HG03442 (cell line): Measurements from ENCODE around the gene PPIP5K2.
"Not testable (repeated sequence)": the region's sequence is repeated elsewhere in the genome, so short reads cannot be mapped to it uniquely, and the experiment has no call there.

Experiments used
- ATAC-seq: cut with Tn5 transposase; IDR thresholded peaks from one replicate; pipeline ENCODE4 v1.9.1; 2021; ENCODE audit warnings: mild to moderate bottlenecking, moderate library complexity; ENCODE audit not compliant: unreplicated experiment

The PPIP5K2 gene

GRCh38 chr5:103205991-103206700 lies 86.0 kb downstream of the PPIP5K2 start:
- no peak for ATAC-seq

- no peak for ATAC-seq
These were observed 86.9 kb downstream of the PPIP5K2 start for GRCh38 chr5:103207011-103207410.

GRCh38 chr5:103207653-103208052 lies 87.6 kb downstream of the PPIP5K2 start:
- ATAC-seq: no peak

DNA sequence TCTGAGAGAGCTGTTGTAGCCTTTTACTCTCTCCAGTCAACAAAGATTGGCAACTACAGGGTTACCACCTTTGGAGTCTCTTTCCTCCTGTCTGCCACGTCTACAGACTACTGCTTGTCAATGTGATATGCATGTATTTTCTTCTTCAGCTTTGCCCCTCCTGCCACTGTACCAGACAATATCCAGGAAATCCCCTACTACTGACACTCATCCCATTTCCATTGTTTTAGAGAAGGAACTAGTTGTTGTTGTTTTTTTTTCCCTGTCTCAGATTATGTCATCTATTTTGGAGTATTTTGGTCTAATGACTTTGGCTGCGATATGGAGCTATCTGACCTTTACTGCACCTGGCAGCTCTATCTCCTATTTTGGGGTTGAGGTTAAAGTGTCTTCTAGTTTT lies 88.4 kb downstream of the PPIP5K2 start:
- ATAC-seq: no peak

DNA sequence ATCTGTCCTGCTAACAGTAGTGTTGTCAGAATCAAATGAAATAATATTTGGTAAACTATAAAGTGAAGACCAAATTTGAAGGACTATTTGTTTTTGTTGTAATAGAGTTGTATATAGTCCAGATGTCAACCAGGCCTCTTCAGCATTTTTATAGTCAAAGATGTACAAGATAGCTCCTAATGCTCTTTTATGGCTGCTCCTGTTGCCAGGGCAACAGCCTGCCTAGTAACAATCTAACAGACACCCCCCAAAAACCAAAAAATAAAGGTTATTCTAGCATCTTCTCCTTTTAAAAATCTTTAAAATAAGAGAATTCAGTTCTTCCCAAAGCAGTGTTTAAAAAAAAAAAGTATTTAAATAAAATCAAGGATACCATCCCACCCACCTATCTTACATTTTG lies 89.0 kb downstream of the PPIP5K2 start:
- ATAC-seq: no peak

DNA sequence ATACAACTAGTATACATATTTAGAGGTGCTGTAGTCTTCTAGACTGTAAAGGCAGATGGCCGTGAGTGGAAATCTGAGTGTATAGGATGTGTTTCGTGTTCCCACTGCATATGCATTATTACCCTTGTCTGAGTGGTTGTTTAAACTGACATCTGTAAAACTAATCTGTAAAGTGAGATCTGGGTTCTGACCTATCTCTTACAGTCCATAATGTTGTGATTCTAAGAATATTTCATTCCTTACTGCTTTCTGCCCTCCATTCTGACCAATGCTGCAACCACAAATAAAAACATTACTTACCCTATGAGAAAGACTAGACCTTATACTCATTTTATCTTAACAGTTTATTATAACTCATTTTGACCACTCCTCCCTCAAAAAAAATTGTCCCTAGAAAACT lies 90.9 kb downstream of the PPIP5K2 start:
- no peak for ATAC-seq

- ATAC-seq: peak; percentile 76
These were observed 91.8 kb downstream of the PPIP5K2 start for GRCh38 chr5:103211576-103212561.

DNA sequence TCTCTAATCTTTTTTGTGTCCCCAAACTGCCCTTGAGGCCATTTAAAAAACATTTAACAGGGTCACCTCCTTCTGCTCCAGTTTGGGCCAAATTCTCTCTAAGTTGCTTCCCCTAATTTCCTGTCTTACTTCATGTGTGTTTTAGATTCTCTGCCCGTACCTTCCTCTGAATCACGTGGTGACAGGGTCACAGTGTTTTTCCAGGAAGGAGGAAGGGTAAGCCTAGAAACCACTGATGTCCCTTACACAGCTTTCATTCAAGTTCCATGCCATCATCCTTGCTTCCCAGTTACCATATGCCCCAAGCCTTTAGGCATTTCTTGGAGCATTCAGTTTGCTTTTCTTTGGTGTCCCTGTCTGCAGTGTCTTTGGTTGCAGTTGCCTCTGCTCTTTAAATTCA lies 96.0 kb downstream of the PPIP5K2 start:
- no peak for ATAC-seq

- no peak for ATAC-seq
These were observed 96.6 kb downstream of the PPIP5K2 start for GRCh38 chr5:103216697-103217096.

GRCh38 chr5:103217101-103217500 lies 97.0 kb downstream of the PPIP5K2 start:
- ATAC-seq: no peak

- no peak for ATAC-seq
These were observed 98.1 kb downstream of the PPIP5K2 start for GRCh38 chr5:103218164-103218563.

- not testable (repeated sequence) for ATAC-seq
These were observed 99.0 kb downstream of the PPIP5K2 start for GRCh38 chr5:103219074-103219473.

DNA sequence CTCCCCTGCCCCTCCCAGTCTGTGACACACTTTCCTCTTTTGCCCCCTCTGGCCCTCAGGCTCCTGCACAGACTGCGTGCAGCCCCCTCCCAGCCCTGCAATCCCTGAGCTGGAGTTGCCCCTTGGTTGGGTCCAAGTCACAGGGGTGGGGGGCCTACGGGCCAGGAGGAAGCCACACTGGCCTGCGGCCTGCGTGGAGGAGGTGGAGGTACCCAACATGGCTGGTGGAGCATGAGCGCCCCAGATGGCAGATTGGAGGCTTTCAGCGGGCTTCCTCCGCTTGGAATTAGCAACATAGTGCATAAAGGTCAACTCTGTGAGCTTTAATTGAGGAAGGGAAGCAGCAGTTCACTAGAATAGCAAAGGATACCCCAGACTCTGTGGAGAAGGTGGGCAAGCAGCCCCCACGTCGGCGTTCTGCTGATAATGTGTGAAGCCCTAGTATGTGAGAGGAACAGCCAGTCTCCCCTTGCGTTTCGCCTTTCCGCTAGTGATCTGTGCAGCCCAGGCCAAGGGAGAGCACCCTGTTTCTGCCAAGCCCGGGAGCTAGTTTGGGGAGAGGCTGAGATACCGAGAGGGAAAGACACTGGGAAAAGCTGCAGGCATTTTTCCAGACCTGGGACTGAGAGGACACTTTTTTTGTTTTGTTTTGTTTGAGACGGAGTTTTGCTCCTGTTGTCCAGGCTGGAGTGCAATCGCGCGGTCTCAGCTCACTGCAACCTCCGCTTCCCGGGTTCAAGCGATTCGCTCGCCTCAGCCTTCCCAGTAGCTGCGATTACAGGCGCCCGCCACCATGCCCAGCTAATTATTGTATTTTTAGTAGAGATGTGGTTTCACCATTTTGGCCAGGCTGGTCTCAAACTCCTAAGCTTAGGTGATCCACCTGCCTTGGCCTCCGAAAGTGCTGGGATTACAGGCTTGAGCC lies 103.2 kb downstream of the PPIP5K2 start:
- ATAC-seq: no peak

DNA sequence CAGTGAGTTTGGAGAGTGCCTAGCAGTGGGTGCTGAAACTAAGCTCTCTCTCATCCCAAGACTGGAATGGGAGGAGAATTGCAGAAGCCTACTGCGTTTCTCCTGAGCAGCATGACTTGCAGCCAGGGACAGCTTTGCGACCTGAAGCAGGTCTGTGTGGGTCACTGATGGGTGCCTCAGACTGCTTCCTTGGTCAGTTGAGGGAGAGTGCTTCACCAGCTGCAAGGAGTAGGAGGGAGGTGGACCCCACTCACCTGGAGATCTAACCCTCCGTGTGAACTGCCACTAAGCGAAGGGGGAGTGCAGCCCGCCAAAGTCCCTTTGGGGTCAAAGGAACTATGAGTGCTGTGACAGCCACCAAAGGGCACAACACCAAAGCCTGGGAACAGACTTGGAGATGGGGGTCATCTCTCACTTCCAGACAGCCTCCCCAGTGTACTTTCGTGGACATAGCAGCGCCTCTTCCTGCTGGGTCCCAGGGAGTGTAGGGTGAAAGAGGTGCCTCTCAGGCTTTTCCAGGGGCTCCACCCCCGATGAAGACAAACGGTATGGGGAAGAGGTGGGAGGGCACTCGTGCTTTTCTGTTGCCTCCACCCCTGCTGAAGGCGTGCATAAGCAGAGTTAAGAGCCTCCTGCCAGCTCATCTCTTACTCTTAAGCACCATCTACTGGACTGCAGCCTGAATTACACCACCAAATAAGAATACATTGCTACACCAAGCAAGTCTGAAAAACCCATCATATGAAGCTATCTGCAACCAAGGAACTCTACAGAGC lies 104.2 kb downstream of the PPIP5K2 start:
- peak; percentile 96 for ATAC-seq

DNA sequence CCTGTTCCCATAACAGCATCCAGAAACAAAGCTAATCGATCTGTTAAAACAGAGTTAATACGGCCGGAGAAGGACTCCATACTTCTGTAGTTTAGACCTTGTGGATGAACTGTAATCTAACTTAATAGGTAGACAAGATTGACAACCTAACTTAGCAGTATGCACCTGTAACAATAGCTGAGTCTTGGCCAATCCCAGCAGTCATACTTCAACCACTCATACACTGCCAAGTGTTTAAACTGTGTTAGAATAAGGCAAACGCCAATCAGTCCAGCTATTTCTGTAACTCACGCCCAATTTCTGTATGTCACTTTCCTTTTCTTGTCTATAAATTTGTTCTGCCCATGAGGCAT lies 104.8 kb downstream of the PPIP5K2 start:
- ATAC-seq: no peak

GRCh38 chr5:103228061-103228460 lies 108.0 kb downstream of the PPIP5K2 start:
- ATAC-seq: no peak

DNA sequence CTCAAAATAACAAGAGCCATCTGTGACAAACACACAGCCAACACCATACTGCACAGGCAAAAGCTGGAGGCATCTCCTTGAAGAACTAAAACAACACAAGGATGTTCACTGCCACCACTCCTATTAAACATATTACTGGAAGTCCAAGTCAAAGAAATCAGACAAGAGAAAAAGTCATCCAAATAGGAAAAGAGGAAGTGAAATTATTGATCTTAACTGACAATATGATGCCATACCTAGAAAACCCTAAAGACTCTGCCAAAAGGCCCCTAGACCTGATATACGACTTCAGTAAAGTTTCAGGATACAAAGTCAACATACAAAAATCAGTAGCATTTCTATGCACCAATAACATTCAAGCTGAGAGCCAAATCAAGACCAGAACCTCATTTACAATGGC lies 108.5 kb downstream of the PPIP5K2 start:
- ATAC-seq: no peak

GRCh38 chr5:103232393-103232999 lies 112.4 kb downstream of the PPIP5K2 start:
- peak; percentile 79 for ATAC-seq

GRCh38 chr5:103234239-103234975 lies 114.3 kb downstream of the PPIP5K2 start:
- ATAC-seq: no peak
